ENCODE measurements around the gene MAP3K5.
A peak's percentile ranks its signal among the peaks of the same experiment; 100 is the strongest.

The MAP3K5 gene

DNA sequence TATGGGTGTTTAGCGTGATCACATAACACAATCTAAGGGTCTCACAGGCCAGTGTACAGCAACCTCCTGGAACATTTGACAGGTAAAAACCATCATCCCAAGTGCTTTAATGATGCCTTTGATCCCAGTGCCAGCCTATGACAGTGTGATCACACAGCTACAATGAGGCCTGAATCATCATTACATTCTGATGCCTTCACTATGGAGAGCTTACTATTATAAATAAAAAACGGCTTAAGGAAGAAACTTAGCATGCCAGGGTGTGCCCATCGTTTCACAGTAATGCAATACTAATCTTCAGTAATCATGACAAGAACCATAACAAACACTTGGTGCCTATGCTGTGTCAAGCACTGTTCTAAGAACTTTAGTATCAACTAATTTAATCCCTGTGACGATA lies 253.4 kb downstream of the MAP3K5 start:
- no peak for DNase-seq

DNA sequence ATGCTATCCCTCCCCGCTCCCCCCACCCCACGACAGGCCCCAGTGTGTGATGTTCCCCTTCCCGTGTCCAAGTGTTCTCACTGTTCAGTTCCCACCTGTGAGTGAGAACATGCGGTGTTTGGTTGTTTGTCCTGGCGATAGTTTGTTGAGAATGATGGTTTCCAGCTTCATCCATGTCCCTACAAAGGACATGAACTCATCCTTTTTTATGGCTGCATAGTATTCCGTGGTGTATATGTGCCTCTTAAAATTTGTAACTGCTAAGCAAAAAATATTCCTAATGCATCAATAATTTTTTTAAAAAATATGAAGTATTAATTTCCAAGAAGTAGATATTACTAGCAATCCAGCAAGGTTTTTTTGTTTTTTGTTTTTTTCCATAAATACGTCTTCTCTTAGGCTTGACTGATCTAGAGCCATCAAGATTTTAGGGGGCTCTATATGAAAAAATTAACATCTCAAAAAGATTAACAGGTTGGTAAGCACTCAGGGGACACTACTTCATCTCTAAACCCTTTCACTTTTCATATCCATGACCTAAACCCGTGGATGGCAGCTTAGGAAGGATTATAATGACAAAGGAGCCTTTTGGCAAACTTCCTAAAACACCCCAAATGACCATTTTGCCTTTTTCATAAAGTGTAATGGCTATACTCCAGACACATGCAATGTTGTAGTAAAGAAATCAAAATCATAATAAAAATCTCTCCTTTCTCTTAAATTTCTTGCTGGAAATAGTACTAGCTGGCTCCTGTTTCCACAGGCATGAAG lies 256.2 kb downstream of the MAP3K5 start:
- no peak for DNase-seq

DNA sequence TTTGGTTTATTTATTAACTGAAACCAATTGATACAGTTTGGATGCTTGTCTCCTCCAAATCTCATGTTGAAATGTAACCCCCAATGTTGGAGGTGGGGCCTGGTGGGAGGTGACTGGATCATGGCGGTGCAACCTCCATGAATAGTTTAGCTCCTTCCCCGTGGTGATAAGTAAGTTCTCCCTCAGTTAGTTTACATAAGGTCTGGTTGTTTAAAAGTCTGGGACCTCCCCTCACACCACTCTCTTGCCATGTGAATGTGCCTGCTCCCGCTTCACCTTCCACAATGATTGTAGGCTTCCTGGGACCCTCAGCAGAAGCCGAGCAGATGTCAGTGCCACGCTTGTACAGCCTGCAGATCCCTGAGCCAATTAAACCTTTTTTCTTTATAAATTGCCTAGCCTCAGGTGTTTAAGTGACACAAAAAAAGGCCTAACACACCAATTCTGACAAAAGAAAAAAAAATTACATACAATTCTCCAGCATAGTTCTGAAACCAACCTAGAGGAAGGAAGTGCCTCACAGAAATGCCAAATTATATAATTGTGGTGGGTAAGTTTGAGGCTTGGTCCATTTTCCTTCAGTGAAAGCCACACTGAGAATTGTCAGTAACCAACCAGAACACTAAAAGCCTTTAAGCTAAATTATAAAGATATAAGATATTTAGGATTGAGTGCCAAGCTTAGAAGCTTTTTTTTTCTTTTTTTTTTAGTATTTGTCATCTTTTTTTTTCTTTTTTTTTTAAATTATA lies 257.1 kb downstream of the MAP3K5 start:
- DNase-seq = no peak

GRCh38 chr6:136534268-136534667 lies 258.0 kb downstream of the MAP3K5 start:
- DNase-seq = no peak

DNA sequence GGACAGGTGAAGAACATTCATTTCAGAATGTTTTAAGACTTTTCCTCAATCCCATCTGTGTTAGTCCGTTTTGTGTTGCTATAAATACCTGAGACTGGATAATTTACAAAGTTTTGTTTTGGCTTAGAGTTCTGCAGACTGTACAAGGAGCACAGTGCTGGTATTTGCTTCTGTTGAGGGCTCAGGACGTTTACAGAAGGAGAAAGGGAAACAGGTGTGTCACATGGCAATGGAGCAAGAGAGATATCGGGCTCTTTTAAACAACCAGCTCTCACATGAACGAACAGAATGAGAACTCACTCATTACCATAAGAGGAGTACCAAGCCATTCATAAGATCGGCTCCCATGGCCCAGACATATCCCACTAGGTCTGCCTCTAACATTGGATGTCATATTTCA lies 258.8 kb downstream of the MAP3K5 start:
- no peak for DNase-seq

GRCh38 chr6:136532030-136532429 lies 260.2 kb downstream of the MAP3K5 start:
- DNase-seq = no peak

- DNase-seq = no peak
These were observed 262.6 kb downstream of the MAP3K5 start for GRCh38 chr6:136529710-136530109.

GRCh38 chr6:136528477-136528876 lies 263.8 kb downstream of the MAP3K5 start:
- no peak for DNase-seq

- no peak for DNase-seq
These were observed 264.4 kb downstream of the MAP3K5 start for GRCh38 chr6:136527831-136528230.

DNA sequence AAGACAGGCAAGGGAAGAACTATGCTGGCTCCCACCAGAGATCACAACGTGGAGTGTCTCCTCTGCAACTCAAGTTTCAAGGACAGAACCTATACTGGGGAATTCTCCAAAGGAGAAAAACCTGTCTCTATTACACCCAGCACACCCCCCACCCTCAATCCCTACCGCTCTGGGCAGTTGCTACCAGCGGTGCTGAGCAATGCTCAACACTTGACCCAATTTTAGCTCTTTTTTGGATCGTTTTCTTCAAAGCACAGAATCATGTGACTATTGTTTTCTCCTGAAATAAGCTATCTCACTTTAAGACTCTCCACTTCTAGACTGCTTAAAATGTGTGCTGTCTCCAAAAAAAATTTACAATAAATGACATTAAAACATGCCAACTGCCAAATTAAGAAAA lies 265.3 kb downstream of the MAP3K5 start:
- no peak for DNase-seq

DNA sequence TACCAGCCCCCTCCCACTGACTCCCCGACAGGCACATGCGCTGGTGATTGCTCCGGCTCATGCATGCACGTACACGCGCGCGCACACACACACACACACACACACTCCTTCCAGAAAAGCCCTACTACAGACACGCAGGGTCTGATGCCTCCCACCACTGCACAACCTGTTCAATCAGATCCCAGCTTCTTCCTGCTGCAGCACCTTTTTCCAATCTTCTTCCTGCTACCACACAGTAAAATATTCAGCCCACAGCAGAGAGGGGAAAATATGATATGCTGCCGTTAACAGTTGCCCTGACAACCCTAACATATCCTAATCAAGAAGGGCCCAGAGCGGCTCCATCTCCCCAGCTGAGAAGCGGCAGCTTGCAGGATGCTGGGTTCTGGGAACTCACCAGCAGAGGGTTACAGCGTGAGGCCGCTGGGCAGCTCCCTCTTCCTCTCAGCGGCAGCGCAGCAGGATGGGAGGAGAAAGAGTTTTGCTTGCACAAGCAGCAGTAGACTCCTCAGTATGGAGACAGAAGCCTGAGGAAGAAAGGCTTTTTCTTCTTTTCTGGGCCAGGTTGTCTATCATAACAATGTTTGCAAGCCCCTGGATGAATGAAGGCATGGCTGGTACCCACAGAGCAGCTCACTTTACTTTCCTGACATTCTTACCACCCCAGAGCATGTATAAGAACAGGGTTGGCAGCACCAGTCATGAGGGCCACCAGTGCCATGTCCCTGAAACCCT lies 265.9 kb downstream of the MAP3K5 start:
- peak; percentile 39 for DNase-seq

DNA sequence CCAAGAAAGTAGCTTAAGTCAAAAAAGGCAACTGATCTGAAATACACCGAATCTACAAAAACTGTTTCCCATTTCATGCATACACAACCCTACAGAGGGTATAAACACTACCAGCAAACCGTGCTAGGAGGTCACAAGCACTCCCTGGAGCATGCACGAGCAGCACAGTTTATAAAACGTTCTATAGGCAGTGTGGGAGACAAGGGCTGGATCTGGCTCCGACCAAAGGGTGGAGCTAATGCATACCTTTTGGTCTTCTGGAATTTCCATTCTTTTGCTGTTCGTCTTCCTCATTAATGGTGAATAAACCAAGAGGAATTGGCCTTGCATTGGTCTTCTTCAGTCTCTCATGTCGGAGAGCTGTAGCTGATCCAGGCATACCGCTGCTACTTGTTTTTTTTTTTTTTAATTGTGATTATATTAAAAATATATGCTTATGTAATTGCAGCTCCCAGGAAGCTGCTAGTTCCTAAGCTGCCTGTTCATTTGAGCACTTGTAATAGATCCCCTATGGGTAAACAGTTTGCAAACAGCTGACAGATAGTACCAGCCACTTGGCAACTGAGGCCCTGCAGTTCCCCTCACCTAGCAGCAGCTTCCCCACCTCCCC lies 266.6 kb downstream of the MAP3K5 start:
- no peak for DNase-seq

DNA sequence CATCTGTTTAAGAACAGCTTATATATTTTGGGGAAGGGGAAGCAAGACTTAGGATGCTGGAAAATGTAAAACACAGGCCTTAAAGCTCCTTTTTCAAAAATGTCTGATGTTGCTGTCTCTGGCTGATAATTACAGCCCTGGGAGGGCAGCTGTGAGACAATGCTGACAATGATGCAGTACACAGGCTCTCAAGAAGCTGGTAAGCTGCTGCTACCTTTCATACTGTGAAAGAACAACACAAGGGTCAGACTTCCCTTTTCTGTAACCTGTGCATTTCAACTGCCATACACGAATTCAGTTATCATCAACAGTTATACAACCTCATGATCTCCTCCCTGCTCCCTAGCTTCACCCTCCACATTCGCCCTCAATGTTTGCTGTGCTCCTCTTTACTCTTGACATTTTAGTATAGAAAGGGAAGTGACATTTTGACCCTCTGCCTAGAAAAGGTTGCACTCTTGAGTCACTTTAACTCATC lies 267.3 kb downstream of the MAP3K5 start:
- no peak for DNase-seq

- no peak for DNase-seq
These were observed 267.8 kb downstream of the MAP3K5 start for GRCh38 chr6:136524339-136524935.

DNA sequence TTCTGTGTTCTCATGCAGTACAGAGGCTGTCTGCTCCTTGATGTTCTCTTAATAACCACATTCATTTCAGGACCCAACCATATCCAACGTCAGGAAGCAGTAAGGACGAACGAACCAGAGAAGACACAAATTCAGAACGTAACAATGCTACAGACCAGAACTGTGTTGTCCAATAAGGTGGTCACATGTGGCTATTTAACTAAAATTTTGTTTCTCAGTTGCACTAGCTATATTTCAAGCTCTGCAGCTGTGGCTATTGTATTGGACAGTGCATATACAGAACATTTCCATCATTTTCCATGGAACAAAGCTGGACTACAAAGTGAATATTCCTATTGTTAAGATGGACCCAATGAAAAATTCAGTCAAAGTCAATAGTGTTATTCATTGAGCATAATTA lies 269.1 kb downstream of the MAP3K5 start:
- DNase-seq = no peak

- no peak for DNase-seq
These were observed 269.6 kb downstream of the MAP3K5 start for GRCh38 chr6:136522636-136523035.

DNA sequence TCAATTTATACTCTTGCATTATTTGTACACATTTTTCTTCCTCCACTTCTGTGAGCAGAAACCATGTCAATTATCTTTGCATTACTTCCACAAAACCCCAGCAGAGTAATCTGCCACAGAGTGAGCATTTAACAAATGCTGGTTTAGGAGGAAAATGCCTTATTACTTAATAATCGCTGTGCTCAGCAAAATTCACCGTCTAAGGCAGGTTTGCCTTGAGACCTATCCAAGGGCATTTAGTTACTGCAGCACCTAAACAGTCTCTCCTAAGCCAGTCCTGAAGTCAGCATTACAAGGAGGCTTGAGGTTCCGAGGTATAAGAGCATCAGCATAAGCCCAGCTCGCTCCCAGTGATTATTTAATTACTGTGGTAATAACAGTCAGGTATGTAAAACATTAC lies 270.4 kb downstream of the MAP3K5 start:
- no peak for DNase-seq

DNA sequence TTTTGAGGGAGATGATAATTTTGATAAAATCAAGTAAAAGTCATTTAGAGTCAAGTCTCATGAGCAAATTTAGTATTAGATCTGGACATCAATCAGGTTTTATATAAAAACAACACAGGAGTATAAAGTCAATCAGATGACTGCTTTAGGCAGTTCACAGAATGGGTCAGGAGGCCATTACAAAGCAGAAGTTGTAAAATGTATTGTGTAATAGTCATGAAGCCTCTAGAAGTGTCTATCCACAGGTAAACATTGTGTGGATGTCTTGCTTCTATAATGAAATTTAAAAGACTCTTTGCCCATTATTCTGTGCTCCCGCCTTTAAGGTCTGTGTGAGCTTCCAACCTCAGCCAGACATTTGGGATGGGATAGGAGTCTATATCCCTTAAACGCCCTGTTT lies 270.9 kb downstream of the MAP3K5 start:
- no peak for DNase-seq

DNA sequence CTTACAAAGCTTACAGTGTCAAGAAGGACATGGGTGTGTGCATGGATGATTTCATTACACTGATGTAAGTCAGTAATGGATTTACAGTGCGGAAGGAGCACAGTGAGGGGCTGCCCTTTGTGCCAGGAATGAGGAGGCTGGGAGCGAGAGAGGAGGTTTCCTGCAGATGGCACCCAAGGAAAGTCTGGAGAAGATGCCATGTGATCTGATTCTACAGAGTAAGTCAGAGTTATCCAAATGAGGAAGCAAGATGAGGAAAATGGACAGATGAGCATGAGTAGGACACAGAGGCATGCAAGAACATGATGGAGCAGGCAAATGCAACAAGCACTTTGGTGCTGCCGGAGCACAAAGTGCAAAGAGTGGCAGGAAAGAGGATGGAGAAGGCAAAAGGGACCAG lies 271.8 kb downstream of the MAP3K5 start:
- no peak for DNase-seq

GRCh38 chr6:136517582-136517981 lies 274.7 kb downstream of the MAP3K5 start:
- no peak for DNase-seq

DNA sequence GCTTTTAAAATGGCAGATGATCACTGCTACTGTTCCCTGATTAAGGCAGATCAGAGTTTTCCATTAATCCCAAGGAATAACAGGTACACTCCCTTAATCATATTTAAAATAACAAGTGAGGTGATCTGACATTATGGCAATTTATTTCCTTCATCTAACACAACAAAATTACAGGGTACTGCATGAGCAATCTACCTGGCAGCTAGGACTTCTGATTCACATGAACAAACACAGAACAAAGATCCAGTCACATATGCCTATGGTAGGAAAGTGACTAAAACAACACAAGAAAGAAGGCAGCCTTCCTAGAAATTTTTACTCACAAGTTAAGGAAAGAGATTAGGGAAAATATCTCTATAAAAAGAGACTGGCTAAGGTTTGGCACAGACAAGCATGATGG lies 275.3 kb downstream of the MAP3K5 start:
- DNase-seq = no peak

DNA sequence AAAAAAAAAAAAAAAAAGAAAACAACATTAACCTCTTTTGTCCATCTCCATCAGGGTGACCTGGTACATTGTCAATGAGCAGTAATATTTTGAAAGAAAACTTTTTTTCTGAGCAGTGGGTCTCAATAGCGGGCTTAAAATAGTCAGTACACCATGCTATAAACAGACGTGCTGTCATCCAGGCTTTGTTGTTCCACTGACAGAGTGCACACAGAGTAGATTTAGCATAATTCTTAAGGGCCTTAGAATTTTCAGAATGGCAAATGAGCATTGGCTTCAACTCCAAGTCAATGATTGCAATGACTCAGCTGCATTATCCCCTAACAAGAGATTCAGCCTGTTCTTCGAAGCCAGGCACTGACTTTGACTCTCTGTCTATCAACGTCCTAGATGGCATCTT lies 277.7 kb downstream of the MAP3K5 start:
- DNase-seq = no peak

All from right kidney (tissue), 1 donor.